Activated CD4-positive, alpha-beta T cell treated with anti-CD3 and anti-CD28 coated beads, Interleukin-2, amount 50 U/mL, for 4 hours (primary cell): ENCODE measurements around the gene IDH3A.

Experiments used
- DNase-seq, 2 experiments: peaks; one replicate each; pipeline ENCODE4 v3.0.0-alpha.2; 2020

IDH3A gene

GRCh38 chr15:78204351-78205309, 55.5 kb downstream of the IDH3A start:
- no peak for DNase-seq

- no peak for DNase-seq
These were observed 56.2 kb downstream of the IDH3A start for GRCh38 chr15:78205337-78205736.

GRCh38 chr15:78205856-78206255, 56.7 kb downstream of the IDH3A start:
- no peak for DNase-seq

- no peak for DNase-seq
These were observed 57.4 kb downstream of the IDH3A start for GRCh38 chr15:78206326-78207109.

- no peak for DNase-seq
These were observed 57.9 kb downstream of the IDH3A start for GRCh38 chr15:78207110-78207458.

GRCh38 chr15:78207641-78208340, 58.6 kb downstream of the IDH3A start:
- no peak for DNase-seq

GRCh38 chr15:78208341-78208844, 59.2 kb downstream of the IDH3A start:
- no peak for DNase-seq

GRCh38 chr15:78208887-78209645, 59.9 kb downstream of the IDH3A start:
- no peak for DNase-seq

GRCh38 chr15:78209646-78210348, 60.6 kb downstream of the IDH3A start:
- DNase-seq = no peak

- DNase-seq = no peak
These were observed 61.2 kb downstream of the IDH3A start for GRCh38 chr15:78210349-78210717.

- DNase-seq = no peak
These were observed 62.2 kb downstream of the IDH3A start for GRCh38 chr15:78211189-78211921.

GRCh38 chr15:78212008-78212407, 62.8 kb downstream of the IDH3A start:
- no peak for DNase-seq

GRCh38 chr15:78212546-78213424, 63.6 kb downstream of the IDH3A start:
- no peak for DNase-seq

GRCh38 chr15:78213425-78213750, 64.2 kb downstream of the IDH3A start:
- DNase-seq = no peak

GRCh38 chr15:78213956-78214355, 64.8 kb downstream of the IDH3A start:
- DNase-seq = no peak

GRCh38 chr15:78216276-78217104, 67.3 kb downstream of the IDH3A start:
- no peak for DNase-seq

GRCh38 chr15:78220713-78221112, 71.6 kb downstream of the IDH3A start:
- DNase-seq = no peak
